ENCODE measurements around the gene MAP2K6.

Gene MAP2K6

DNA sequence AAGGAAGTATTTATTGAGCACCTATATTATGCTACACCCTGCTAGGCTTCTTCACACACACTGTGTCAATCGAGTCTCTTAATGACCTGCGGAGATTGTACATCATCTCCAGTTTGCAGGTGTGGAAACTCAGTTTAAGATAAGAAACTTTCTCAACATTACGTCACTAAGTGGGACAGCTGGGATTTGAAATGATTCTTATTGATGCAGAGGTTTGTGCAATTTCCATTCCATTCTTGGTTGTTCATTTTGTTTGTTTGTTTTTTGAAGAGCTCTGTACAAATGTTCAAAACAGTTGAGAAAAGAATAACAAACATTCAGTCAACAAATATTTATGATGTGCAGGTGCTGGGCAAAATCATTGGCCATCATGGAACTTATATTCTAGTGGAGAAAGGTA, 84.8 kb downstream of the MAP2K6 start:
- peaks cover 9 to 20% of the 10 kb centered on the region in 2 donors for H3K4me1 ChIP-seq (ENCODE audit: control insufficient read depth in 1 of 2, insufficient read depth in 2 of 2, low read length in 2 of 2)
- no peak overlapping the region for H3K27ac ChIP-seq (ENCODE audit: low read length)
- no peaks in the 10 kb centered on the region for H3K9me3 ChIP-seq (ENCODE audit: control insufficient read depth in 1 of 2, low read length in 2 of 2)
- no peaks in the 10 kb centered on the region for H3K36me3 ChIP-seq (ENCODE audit: control insufficient read depth in 1 of 2, insufficient read depth in 2 of 2, low read length in 2 of 2)
- H3K4me3 ChIP-seq (ENCODE audit: low read depth in 1 of 2, low read length in 2 of 2): no peak overlapping the region
- H3K27me3 ChIP-seq (ENCODE audit: low read depth, low read length): no peaks in the 10 kb centered on the region

DNA sequence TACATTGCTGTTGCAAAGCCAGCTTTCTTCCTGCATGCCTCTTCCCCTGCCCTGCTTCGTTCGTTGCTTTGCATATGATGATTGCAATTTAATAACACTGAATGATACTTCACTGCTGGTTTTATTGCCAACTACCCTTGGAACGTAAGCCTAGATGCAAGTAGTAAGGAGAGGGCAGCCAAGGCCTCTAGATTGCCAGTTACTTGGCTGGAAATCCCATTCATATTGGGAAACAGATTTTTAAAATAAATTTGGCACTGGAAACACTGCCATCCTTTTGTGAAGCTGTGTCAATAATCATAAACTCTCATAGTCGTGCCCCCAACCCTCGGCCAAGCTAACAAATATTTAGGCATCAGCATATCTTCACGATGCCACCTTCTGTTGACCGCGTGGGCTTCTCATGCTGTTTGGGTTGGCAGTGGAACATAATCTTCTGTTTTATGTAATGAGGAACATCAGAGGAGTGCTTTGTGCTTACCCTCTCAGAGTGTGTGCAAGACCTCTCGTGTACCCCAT, 86.5 kb downstream of the MAP2K6 start:
- Histone ChIP-seq H3K27me3 (ENCODE audit: low read depth, low read length) (no peaks in the 10 kb centered on the region), H3K4me1 (ENCODE audit: control insufficient read depth in 1 of 2, insufficient read depth in 2 of 2, low read length in 2 of 2) (peaks cover 9 to 20% of the 10 kb centered on the region in 2 donors), H3K27ac (ENCODE audit: low read length) (peak overlapping the region; percentile 58), H3K36me3 (ENCODE audit: control insufficient read depth in 1 of 2, insufficient read depth in 2 of 2, low read length in 2 of 2) (no peaks in the 10 kb centered on the region), H3K9me3 (ENCODE audit: control insufficient read depth in 1 of 2, low read length in 2 of 2) (no peaks in the 10 kb centered on the region), H3K4me3 (ENCODE audit: low read depth in 1 of 2, low read length in 2 of 2) (peak overlapping the region in 1 of 2 donors; percentile 31)

DNA sequence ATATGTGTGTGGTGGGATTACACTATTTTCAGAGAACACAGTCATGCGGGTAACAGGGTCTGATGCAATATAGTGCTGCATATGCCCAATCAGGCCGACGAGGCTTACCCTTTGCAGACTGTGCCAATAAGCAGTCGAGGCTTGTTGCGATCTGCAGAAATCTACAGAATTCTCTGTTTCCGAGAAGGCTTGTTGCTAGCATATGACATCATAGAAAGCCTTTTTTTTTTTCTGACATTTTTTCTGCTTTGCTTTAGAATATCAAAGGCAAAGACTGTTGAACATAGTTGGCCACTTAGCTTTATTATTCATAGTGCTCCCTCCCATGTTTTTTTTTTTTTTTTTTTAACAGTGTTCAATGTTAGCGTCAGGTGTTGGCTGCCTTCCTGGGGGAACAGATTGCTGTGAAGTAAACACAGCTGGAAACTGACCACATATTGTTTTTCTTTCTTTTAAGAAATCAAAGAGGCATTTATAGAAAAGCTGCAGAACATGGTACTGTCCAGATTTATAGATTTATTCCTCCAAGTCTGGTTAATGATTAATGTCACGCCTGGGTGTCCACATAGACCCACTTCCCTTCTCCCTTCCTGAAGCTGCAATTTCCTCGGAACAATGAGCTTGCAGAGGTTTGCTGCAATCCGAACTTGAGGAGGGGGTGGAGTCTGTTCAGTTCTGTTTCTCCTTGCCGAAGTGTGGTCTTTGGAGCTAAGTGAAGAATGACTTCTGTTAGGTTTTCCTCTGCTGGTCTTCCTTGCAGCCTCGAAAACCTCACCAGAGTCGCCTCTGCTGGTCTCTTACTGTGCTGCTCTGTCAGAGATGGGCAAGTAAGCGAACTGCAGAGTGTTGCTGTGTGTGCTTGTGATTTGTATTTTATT, 87.3 kb downstream of the MAP2K6 start:
- H3K4me1 ChIP-seq (ENCODE audit: control insufficient read depth in 1 of 2, insufficient read depth in 2 of 2, low read length in 2 of 2): peaks cover 9 to 20% of the 10 kb centered on the region in 2 donors
- H3K36me3 ChIP-seq (ENCODE audit: control insufficient read depth in 1 of 2, insufficient read depth in 2 of 2, low read length in 2 of 2): no peaks in the 10 kb centered on the region
- H3K4me3 ChIP-seq (ENCODE audit: low read depth in 1 of 2, low read length in 2 of 2): peak overlapping the region; percentile 31 to 60
- no peaks in the 10 kb centered on the region for H3K27me3 ChIP-seq (ENCODE audit: low read depth, low read length)
- no peaks in the 10 kb centered on the region for H3K9me3 ChIP-seq (ENCODE audit: control insufficient read depth in 1 of 2, low read length in 2 of 2)
- peak overlapping the region; percentile 58 for H3K27ac ChIP-seq (ENCODE audit: low read length)

DNA sequence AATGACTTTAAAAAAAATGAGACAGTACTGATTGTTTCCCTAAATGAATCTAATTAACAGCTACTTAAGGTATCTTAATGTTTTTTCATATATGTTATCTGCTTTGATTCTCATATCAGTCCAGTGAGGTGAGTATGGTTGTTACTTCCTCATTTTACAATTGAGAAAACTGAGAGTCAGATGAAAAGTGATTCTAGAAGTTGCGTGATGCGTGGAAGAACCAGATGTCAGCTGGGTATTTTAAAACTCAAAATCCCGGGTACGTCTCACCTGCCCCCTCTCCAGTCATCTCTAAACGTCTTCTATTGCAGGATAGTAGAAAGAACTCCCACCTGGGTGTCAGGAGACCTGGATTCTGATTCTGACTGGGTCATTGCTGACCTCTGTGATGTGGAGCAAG, 89.2 kb downstream of the MAP2K6 start:
- H3K4me1 ChIP-seq (ENCODE audit: control insufficient read depth in 1 of 2, insufficient read depth in 2 of 2, low read length in 2 of 2): peaks cover 9 to 20% of the 10 kb centered on the region in 2 donors
- no peaks in the 10 kb centered on the region for H3K9me3 ChIP-seq (ENCODE audit: control insufficient read depth in 1 of 2, low read length in 2 of 2)
- H3K27me3 ChIP-seq (ENCODE audit: low read depth, low read length): no peaks in the 10 kb centered on the region
- H3K36me3 ChIP-seq (ENCODE audit: control insufficient read depth in 1 of 2, insufficient read depth in 2 of 2, low read length in 2 of 2): no peaks in the 10 kb centered on the region
- H3K27ac ChIP-seq (ENCODE audit: low read length): no peak overlapping the region
- no peak overlapping the region for H3K4me3 ChIP-seq (ENCODE audit: low read depth in 1 of 2, low read length in 2 of 2)

DNA sequence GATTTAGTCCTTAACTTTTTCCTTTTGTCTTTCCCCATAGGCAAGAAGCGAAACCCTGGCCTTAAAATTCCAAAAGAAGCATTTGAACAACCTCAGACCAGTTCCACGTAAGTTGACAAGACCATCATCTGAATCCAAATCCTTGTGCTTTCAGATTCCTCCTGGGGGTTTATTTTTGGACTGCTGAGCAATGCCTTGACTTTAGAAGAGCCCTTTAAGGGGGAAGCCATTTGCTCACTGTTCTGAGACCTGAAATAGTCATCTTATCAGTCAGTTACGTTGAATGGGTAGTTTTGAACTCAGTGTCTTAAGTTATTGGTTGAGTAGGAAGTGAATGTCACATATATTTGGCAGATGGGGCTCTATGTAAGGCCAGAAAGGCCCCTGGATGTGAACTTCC, 91.2 kb downstream of the MAP2K6 start:
- Histone ChIP-seq H3K27ac (ENCODE audit: low read length) (no peak overlapping the region), H3K4me3 (ENCODE audit: low read depth in 1 of 2, low read length in 2 of 2) (no peak overlapping the region), H3K27me3 (ENCODE audit: low read depth, low read length) (no peaks in the 10 kb centered on the region), H3K9me3 (ENCODE audit: control insufficient read depth in 1 of 2, low read length in 2 of 2) (no peaks in the 10 kb centered on the region), H3K36me3 (ENCODE audit: control insufficient read depth in 1 of 2, insufficient read depth in 2 of 2, low read length in 2 of 2) (no peaks in the 10 kb centered on the region), H3K4me1 (ENCODE audit: control insufficient read depth in 1 of 2, insufficient read depth in 2 of 2, low read length in 2 of 2) (peaks cover 9 to 16% of the 10 kb centered on the region in 2 donors)

DNA sequence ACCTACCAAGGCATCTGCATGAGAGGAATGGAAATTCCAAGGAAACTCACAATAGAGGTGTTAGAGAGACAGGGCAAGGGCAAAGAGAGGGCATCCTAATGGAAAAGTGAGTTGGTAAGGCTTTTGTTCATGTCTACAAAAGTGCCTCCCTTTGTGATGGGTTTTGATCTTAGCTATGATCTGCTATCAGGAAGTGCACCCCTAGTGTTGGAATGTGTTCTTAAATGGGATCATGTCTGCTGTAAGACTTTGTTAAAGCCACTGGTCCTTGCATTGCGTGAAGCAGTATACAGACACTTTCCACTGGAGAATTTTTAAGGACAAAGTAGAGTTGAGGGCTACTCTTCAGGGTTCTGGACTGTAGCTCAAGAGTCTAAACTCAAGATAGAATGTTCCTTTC, 92.0 kb downstream of the MAP2K6 start:
- Histone ChIP-seq H3K27ac (ENCODE audit: low read length) (no peak overlapping the region), H3K4me3 (ENCODE audit: low read depth in 1 of 2, low read length in 2 of 2) (no peak overlapping the region), H3K27me3 (ENCODE audit: low read depth, low read length) (no peaks in the 10 kb centered on the region), H3K4me1 (ENCODE audit: control insufficient read depth in 1 of 2, insufficient read depth in 2 of 2, low read length in 2 of 2) (peaks cover 2 to 8% of the 10 kb centered on the region in 2 donors), H3K36me3 (ENCODE audit: control insufficient read depth in 1 of 2, insufficient read depth in 2 of 2, low read length in 2 of 2) (no peaks in the 10 kb centered on the region), H3K9me3 (ENCODE audit: control insufficient read depth in 1 of 2, low read length in 2 of 2) (no peaks in the 10 kb centered on the region)

DNA sequence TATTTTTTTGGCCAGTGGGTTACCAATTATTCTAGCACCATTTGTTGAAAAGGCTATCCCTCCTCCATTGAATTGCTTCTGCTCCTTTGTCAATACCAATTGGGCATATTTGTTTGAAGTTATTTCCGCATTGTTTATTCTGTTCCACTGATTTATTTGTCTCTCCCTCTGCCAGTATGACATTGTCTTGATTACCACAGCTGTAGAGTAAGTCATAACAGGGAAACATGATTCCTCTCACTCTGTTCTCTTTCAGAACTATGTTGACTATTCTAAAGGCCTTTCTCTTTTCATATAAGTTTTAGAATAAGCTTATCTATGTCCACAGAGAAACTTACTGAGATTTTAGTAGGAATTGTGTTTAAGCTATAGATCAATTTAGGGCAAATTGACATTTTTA, 94.3 kb downstream of the MAP2K6 start:
- no peak overlapping the region for H3K4me3 ChIP-seq (ENCODE audit: low read depth in 1 of 2, low read length in 2 of 2)

DNA sequence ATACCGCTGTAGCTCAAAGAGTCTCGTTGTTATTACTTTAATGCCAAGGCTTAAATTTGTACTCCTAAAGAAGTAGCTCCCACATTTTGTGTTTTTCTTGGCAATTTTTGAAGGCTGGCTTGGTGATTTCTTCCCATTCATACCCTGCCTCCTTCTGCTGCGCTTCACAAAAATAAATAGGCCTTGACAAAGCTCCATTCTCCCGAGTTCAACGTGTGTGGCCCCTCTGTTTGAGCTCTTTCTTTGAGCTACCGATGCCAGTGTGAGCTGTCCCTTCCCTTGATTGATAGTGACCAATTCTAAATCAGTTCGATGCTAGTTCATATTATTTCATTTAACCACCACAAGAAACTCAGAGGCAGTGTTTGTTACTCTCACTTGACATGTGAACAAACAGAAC, 96.8 kb downstream of the MAP2K6 start:
- Histone ChIP-seq H3K27ac (ENCODE audit: low read length) (no peak overlapping the region), H3K4me1 (ENCODE audit: control insufficient read depth in 1 of 2, insufficient read depth in 2 of 2, low read length in 2 of 2) (no peaks in the 10 kb centered on the region), H3K4me3 (ENCODE audit: low read depth in 1 of 2, low read length in 2 of 2) (no peak overlapping the region), H3K9me3 (ENCODE audit: control insufficient read depth in 1 of 2, low read length in 2 of 2) (no peaks in the 10 kb centered on the region), H3K36me3 (ENCODE audit: control insufficient read depth in 1 of 2, insufficient read depth in 2 of 2, low read length in 2 of 2) (no peaks in the 10 kb centered on the region), H3K27me3 (ENCODE audit: low read depth, low read length) (no peaks in the 10 kb centered on the region)

More for the DNA sequence above, 94.3 kb downstream of the MAP2K6 start:
- Histone ChIP-seq H3K4me1 (ENCODE audit: control insufficient read depth in 1 of 2, insufficient read depth in 2 of 2, low read length in 2 of 2) (no peaks in the 10 kb centered on the region), H3K36me3 (ENCODE audit: control insufficient read depth in 1 of 2, insufficient read depth in 2 of 2, low read length in 2 of 2) (no peaks in the 10 kb centered on the region), H3K9me3 (ENCODE audit: control insufficient read depth in 1 of 2, low read length in 2 of 2) (no peaks in the 10 kb centered on the region), H3K27ac (ENCODE audit: low read length) (no peak overlapping the region), H3K27me3 (ENCODE audit: low read depth, low read length) (no peaks in the 10 kb centered on the region)

DNA sequence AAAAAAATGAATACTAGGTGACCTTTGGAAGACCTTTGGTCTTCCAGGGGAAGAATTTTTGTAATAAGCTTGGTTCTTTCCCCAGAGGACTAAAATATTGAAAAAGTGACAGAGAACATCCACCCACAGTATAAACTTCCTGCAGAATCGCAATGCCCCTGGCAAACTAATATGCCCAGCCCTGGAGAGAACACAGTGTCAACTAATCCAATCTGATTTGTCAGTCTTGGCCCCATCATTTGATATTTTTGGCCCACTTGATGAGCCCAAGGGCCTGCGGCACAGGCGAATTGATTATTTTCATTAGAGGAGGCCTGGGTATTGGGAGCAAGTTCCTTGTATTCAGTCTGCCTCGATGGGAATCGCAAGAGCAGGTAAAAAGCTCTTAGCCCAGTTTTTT, 98.4 kb downstream of the MAP2K6 start:
- Histone ChIP-seq H3K9me3 (ENCODE audit: control insufficient read depth in 1 of 2, low read length in 2 of 2) (no peaks in the 10 kb centered on the region), H3K27me3 (ENCODE audit: low read depth, low read length) (no peaks in the 10 kb centered on the region), H3K27ac (ENCODE audit: low read length) (no peak overlapping the region), H3K4me3 (ENCODE audit: low read depth in 1 of 2, low read length in 2 of 2) (no peak overlapping the region), H3K36me3 (ENCODE audit: control insufficient read depth in 1 of 2, insufficient read depth in 2 of 2, low read length in 2 of 2) (peaks cover 2 to 3% of the 10 kb centered on the region in 2 donors), H3K4me1 (ENCODE audit: control insufficient read depth in 1 of 2, insufficient read depth in 2 of 2, low read length in 2 of 2) (no peaks in the 10 kb centered on the region)

DNA sequence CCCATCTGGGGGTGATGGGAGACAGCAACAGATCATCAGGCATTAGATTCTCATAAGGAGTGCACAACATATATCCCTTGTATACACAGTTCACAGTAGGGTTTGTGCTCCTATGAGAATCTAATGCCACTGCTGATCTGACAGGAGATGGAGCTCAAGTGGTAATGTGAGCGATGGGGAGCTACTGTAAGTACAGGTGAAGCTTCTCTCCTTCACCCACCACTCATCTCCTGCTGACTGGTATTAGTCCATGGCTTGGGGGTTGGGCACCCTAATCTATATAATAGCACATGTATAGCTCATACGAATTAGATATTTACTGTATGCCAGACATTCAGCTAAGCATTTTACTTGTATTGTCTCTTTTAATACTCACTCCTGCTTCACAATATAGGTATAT, 101.7 kb downstream of the MAP2K6 start:
- Histone ChIP-seq H3K36me3 (ENCODE audit: control insufficient read depth in 1 of 2, insufficient read depth in 2 of 2, low read length in 2 of 2) (peaks cover 24% of the 10 kb centered on the region in 2 donors), H3K27ac (ENCODE audit: low read length) (no peak overlapping the region)

DNA sequence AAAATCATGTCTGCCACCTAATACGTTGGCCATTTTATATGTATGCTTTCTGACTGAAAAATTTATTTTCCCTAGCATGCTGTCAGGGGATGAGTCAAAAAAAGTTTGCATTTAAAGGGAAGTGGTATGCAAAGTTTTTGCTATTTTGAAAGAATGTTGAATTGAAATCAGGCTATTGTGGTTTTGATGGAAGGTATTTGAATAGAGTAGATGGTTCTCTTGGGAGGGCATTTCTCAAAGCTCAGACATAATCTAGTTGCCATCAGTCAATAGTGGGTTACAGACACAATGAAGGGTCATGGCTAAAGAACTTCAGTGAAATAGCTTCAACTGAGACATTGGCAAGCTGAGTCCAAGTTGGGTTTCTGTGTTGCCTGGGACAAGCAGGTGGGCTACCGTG, 102.4 kb downstream of the MAP2K6 start:
- H3K9me3 ChIP-seq (ENCODE audit: control insufficient read depth in 1 of 2, low read length in 2 of 2): no peaks in the 10 kb centered on the region
- peaks cover 26 to 27% of the 10 kb centered on the region in 2 donors for H3K36me3 ChIP-seq (ENCODE audit: control insufficient read depth in 1 of 2, insufficient read depth in 2 of 2, low read length in 2 of 2)
- no peak overlapping the region for H3K4me3 ChIP-seq (ENCODE audit: low read depth in 1 of 2, low read length in 2 of 2)
- H3K27ac ChIP-seq (ENCODE audit: low read length): no peak overlapping the region
- no peaks in the 10 kb centered on the region for H3K27me3 ChIP-seq (ENCODE audit: low read depth, low read length)
- no peaks in the 10 kb centered on the region for H3K4me1 ChIP-seq (ENCODE audit: control insufficient read depth in 1 of 2, insufficient read depth in 2 of 2, low read length in 2 of 2)

More for the DNA sequence above, 101.7 kb downstream of the MAP2K6 start:
- no peaks in the 10 kb centered on the region for H3K4me1 ChIP-seq (ENCODE audit: control insufficient read depth in 1 of 2, insufficient read depth in 2 of 2, low read length in 2 of 2)
- no peak overlapping the region for H3K4me3 ChIP-seq (ENCODE audit: low read depth in 1 of 2, low read length in 2 of 2)
- no peaks in the 10 kb centered on the region for H3K9me3 ChIP-seq (ENCODE audit: control insufficient read depth in 1 of 2, low read length in 2 of 2)
- no peaks in the 10 kb centered on the region for H3K27me3 ChIP-seq (ENCODE audit: low read depth, low read length)
